HG03565 (cell line): ENCODE measurements around the gene CEACAM16.
"Not testable (repeated sequence)": the region's sequence is repeated elsewhere in the genome, so short reads cannot be mapped to it uniquely, and the experiment has no call there.

Experiments used
- ATAC-seq: cut with Tn5 transposase; IDR thresholded peaks from one replicate; pipeline ENCODE4 v1.9.1; 2021; ENCODE audit warnings: mild to moderate bottlenecking, moderate library complexity; ENCODE audit not compliant: unreplicated experiment

CEACAM16 gene

DNA sequence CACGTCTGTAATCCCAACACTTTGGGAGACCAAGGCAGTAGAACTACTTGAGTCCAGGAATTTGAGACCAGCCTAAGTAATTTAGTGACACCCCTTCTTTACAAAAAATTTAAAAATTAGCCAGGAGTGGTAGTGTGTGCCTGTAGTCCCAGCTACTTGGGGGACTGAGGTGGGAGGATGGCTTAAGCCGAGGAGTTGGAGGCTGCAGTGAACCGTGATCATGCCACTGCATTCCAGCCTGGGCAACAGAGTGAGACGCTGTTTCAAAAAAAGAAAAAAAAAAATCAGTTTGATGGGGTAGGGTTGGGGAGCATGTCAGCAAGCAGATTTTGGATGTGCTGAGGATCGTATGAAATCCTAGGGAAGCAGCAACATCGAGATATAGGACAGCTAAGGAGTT is 23.4 kb upstream of the CEACAM16 start:
- no peak for ATAC-seq

- ATAC-seq, result no peak
Measured at GRCh38 chr19:44677019-44677811, 21.7 kb upstream of the CEACAM16 start.

DNA sequence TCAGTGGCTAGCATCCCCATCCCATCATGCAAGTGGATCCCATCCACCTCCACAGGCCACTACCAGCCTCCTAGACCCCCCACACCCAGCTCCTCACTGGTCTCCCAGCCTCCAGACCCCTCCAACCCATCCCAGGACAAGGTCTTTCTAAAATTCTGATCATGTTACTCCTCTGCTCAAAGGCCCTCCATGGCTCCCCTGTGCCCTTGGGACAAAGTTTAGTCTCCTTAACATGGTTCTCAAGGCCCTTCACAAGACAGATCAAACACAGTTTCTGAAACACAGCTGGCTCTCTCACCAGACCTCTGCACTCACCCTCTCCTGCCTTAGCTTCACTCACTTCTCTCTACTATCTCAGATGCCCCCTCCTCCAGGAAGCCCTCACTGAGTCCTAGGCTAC is 18.4 kb upstream of the CEACAM16 start:
- ATAC-seq, result no peak

GRCh38 chr19:44681992-44682790 is 16.8 kb upstream of the CEACAM16 start:
- no peak for ATAC-seq

DNA sequence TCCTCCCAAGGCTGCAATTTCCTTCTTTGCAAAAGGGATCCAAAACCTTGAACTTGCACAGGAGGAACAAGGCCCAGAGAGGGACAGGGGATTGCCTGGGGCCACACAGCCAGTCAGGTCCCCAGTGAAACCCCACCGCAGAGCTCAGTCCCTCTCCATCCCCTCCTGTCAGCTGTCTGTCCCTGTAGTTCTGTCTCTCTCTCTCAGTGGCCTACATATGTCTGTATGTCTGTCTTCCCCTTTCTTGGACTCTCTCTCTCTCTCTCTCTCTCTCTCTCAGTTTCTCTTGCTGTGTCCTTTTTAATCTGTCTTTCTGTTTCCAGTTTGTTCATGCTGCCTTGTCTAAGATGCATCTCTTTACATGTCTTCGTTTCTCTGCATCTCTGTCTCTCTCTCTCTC is 16.1 kb upstream of the CEACAM16 start:
- no peak for ATAC-seq

- ATAC-seq, result no peak
Measured at GRCh38 chr19:44683434-44684210, 15.3 kb upstream of the CEACAM16 start.

DNA sequence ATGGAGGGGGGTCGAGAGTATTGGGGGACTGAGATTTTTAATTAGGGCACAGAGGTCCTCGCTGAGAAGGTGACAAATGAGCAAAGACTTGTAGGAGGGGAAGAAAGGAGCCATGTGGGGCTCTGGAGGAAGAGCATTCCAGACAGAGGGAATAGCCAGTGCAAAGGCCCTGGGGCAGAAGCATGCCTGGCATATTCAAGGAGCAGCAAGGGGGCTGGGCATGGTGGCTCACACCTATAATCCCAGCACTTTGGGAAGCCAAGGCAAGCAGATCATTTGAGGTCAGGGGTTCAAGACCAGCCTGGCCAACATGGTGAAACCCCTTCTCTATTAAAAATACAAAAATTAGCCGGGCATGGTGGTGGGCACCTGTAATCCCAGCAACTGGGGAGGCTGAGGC is 14.6 kb upstream of the CEACAM16 start:
- ATAC-seq, result not testable (repeated sequence)

GRCh38 chr19:44684892-44685863 is 13.8 kb upstream of the CEACAM16 start:
- no peak for ATAC-seq

- no peak for ATAC-seq
Measured at GRCh38 chr19:44685877-44686276, 13.1 kb upstream of the CEACAM16 start.

DNA sequence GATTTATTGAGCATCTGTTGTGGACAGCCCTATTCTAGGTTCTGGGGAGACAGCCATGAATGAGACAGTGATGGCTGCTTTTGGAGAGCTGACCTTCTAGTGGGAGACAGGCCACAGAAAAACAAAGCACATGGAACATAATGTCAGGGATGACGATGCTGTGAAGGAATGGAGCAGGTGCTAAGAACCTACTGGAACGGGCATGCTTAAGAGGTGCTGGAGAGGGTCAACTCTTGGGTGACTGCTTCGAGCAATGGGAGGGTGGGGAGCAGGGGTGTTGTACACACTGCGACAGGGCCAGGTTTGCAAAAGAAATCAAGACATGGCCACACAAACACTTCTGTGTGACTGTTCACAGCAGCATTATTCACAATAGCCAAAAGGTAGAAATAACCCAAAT is 12.1 kb upstream of the CEACAM16 start:
- ATAC-seq, result no peak

GRCh38 chr19:44687888-44688287 is 11.1 kb upstream of the CEACAM16 start:
- ATAC-seq, result no peak

GRCh38 chr19:44689290-44690130 is 9.4 kb upstream of the CEACAM16 start:
- ATAC-seq, result no peak

DNA sequence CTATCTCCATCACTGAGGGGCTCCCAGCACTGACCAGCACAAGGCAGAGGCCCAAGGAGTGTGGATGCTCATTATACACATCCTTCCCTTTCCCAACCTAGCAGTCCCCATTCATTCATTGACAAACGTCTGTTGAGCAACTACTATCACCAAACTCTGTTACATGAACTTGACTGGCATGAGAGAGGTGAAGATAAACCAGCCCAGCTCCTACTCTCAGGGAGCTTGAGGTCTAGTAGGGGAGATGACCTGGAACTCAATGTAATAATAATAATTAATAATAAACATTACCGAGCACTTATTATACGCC is 8.9 kb upstream of the CEACAM16 start:
- ATAC-seq, result no peak

- no peak for ATAC-seq
Measured at GRCh38 chr19:44692379-44692721, 6.6 kb upstream of the CEACAM16 start.

GRCh38 chr19:44694184-44694579 is 4.8 kb upstream of the CEACAM16 start:
- no peak for ATAC-seq

- no peak for ATAC-seq
Measured at GRCh38 chr19:44696939-44697669, 1.8 kb upstream of the CEACAM16 start.

GRCh38 chr19:44697670-44698034 is 1.3 kb upstream of the CEACAM16 start:
- no peak for ATAC-seq

DNA sequence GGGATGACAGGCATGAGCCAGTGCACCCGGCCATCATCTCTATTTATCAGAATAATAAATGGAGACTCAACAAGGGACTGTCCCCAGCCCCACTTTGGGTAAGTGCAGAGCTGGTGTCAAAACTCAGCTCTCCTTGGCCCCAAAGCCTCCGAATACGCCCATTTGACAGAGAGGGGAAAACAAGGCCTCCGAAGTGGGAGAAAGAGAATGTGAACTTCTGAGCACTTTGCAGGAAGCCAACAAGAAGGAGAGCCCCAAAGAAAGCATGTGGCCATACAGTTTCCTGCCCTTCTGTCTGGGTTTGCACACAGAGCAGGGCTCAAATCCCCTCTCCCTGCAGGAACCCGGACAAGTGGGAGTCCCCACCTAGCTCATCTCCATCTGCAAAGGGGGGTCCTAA is 1.6 kb downstream of the CEACAM16 start:
- ATAC-seq, result no peak

DNA sequence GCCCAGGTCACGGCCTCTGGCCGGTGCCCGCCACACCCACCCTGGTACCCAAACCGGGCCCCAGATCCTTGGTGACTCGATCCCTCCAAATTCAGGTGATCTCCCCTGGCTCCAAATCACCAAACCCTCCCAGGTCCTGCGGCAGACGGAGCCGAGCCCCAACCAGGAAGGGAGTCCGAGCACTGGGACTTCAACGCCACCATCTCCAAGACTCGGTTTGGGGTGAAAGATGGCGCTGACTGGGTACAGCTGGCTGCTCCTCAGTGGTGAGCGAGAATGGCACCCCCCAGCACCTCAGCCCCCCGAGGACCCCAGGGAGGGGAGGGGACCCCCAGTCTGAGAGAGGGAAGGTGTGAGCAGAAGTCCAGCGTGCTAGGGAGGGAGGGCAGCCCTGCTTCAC is 2.3 kb downstream of the CEACAM16 start:
- ATAC-seq, result no peak
